Activated T-helper 1 cell treated with anti-CD3 and anti-CD28 coated beads, Interleukin-2, amount 50 U/mL, for 16 hours (primary cell): ENCODE results near the gene STRAP.

Experiments used
- DNase-seq, 2 donors: peaks; one replicate each; pipeline ENCODE4 v3.0.0-alpha.2; 2020; ENCODE audit warnings: low read depth in 1 of 2, low spot score in 1 of 2

The STRAP gene, protein sequence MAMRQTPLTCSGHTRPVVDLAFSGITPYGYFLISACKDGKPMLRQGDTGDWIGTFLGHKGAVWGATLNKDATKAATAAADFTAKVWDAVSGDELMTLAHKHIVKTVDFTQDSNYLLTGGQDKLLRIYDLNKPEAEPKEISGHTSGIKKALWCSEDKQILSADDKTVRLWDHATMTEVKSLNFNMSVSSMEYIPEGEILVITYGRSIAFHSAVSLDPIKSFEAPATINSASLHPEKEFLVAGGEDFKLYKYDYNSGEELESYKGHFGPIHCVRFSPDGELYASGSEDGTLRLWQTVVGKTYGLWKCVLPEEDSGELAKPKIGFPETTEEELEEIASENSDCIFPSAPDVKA

DNA sequence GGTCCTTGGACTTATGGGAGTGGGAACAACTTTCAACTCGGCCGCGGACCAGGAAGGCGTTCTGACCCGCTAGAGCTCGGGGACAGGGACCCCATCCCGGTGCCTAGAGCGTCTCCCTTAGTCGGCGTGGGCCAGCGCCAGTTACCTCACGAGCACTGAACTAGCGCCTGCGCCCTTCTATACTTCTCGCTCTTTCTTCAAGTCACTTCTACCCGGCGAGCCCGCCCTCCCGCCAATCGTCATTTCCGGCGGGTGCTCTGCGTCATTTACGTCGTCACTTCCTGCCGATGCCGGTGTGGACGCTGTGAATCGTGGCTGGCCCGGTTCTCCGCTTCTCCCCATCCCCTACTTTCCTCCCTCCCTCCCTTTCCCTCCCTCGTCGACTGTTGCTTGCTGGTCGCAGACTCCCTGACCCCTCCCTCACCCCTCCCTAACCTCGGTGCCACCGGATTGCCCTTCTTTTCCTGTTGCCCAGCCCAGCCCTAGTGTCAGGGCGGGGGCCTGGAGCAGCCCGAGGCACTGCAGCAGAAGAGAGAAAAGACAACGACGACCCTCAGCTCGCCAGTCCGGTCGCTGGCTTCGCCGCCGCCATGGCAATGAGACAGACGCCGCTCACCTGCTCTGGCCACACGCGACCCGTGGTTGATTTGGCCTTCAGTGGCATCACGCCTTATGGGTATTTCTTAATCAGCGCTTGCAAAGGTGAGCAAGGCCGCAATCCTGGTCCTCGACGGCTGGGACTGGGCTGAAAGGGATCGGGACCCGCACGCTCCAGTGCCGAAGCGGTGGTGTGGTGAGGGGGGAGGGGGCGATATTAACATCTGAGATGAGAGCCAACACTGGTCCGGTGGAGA is at the start of gene STRAP:
TSS of gene STRAP (plus strand) at position 270 of the 854 bp plus-strand sequence. CDS start at position 591, 321 bp downstream.
- peak; percentile 90 to 93 for DNase-seq

DNA sequence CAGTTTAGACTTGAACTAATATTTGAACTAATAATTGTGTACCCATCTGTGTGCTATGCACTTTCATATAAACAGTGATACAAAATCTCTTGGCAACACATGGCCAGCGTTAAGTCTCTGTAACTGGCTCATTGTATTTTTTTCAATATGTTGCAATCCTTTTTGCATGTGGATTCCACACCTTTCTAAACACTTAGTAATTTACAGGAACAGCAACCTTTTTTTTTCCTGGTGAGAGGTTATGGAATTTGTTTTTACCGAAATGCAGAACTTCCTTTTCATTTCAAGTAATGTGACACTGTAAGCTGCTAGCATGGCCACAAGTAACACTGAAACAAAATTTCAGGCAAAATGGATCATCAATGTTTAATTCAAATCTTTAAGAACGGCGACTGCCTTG is 47.6 kb upstream of the STRAP start:
- DNase-seq: no peak

DNA sequence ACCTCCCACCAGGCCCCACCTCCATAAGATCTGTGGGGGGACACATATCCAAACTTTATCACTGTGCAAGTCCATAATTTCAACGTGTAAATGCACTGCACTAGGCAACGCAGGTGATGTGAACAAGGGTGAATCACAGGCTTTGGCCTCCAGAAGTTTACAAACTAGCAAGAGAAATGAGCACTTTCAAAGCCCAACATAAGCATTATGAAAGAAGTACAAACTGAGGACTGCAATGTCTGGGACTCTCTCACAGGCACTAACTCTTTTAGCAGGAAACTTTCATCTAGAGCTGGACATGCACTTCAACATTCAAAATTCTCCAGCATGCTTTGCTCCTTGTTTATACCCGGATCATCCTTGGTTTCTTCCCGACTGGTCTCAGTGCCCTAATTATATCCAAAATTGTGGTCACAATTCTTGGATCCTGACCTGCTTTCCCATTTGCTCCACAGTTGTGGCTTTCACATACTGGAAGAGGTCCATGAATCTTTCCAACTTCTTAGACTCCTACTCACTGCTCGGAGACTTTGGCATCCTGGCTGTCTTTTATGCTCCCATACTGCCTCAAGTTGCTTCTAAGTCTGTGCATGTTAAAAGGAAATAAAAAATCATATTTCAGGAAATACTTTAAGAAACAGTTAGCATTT is 44.9 kb upstream of the STRAP start:
- no peak for DNase-seq

DNA sequence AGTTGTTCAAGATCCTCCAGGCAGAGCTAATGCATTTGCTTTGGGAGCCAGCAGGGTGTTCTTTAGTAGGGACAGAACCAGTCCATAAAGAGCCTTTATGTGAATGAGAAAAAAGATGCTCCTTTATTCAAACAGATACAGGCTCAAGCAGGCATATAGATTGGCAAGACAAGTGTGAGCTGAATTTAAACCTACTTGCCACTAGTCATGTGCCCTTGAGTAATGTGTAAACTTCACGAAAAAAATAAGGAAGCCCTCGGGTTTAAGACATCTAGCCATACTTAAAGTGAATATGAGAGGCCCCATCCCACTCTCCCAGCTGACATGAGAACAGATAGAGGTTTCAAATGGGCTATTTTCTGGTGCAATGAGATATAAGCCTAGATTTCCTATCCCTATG is 43.1 kb upstream of the STRAP start:
- DNase-seq: no peak

DNA sequence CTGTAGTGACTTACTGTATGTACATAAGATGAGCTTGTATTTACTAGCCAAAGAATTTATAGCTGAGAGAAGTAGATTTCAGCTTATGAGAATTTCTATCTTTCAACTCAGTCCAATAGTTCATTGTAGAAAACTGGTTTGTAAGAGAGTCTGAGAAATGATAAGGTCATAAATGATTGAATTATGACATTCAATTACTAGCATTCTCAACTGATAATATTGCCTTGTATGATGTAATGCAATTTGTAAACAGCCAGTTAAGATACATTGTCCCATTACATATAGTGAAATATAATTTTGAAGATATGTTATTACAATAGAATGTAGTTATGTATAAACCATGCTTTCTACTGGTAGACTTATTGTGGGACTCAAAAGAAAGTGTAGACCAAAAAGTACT is 42.5 kb upstream of the STRAP start:
- DNase-seq: no peak

DNA sequence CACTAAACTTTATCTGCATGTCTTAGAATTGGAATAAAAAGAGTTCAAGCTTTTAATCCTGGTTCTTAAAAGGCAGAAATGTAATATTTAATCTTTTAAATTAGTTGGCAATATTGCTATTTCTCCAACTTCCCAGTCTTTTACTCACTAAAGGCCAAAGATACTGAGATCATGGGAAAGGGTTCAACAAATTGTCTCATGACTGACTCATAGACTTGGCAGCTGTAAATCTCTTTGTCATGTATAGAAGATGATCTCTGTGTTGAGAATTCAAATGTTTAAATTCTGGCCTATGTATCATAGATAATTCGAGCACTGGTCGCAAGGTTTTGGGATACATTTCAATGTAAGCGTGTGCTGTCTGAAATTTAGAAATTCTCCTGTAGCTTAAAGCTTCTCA is 40.1 kb upstream of the STRAP start:
- DNase-seq: no peak

DNA sequence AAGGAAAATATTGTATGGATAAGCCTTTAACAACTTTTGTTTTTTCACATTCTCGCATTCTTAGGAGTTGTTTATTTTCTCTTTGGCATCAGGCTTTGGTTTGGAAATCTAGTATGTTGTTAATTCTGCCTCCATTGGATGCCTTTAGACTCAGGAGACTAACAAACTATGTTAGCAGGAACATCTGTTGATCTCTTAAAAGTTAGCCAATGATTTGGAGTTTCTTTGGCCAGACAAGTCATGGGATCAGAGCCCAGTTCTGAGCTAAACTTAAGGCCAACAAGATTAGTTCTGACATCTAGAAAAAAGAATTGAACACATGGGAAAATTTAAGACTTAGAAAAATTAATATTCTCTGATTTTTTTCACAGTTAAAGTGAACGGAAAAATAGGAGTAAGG is 35.3 kb upstream of the STRAP start:
- no peak for DNase-seq

DNA sequence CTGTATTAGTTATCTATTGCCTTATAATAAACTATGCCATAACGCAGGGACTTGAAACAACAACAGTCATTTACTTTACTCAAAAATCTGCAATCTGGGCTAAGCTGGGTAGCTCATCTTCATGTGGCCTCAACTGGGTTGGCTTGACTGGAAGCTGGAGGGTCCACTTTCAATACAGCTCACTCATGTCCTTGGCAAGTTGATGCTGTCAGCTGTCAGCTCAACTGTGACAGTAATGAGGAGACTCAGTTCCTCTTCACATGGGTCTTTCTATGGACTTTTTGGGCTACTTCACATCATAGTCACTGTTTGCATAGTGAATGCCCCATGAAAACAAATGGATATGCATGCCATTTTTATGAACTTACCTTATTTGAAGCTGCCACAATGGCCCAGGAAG is 33.6 kb upstream of the STRAP start:
- no peak for DNase-seq

DNA sequence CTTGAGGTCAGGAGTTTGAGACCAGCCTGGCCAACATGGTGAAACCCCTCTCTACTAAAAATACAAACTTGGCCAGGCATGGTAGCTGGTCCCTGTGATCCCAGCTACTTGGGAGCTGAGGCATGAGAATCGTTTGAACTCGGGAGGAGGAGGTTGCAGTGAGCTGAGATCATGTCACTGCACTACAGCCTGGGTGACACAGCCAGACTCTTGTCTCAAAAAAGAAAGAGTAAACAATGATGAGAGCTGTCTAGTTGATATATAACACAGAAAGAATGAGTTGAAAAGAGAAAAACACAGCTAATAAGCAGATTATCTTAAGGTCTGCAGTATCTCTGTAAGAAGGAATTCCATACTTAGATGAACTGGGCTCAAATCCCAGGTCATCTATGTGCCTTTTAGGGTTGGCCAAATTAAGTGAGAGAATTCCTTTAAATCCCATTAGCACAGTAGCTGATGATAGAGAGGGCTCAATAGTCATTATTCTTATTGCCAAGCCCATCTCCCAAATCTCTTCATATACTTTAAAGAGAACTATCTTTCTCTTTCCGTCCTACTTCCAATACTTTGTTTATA is 31.1 kb upstream of the STRAP start:
- DNase-seq: no peak

DNA sequence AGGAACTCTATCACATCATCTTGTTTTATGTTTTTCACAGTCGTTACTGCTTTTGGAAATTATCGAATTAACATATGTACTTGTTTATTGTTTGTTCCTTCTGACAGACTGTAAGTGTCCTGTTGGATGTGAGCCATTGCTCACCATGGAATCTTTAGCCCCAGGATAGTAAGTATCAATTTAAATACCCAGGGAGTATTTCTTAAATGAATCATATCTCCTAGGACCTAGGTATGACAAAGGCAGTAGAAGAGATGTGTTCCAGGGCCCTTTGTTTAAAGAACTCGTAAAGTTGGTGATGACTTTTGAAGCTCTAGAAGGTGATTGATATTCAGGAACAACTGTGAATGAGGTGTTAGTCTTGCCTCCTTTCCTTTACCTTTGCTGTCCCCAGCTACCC is 30.3 kb upstream of the STRAP start:
- no peak for DNase-seq

DNA sequence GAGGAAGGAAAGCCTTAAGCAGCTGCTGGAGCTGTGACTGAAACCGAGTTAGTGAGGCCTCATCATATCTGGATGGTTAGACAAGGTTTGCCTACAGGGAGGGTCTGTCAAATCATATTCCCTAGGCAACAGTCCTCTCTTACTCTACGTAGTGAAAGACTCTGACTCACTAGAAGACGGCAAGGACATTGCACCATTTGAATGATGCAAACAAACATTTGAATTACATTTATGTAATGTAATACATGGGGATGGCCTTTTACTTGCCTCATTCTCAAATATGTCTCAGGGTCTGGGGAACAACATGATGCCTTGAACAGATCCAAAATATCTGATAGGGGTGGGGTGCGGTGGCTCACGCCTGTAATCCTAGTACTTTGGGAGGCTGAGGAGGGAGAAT is 29.8 kb upstream of the STRAP start:
- no peak for DNase-seq

DNA sequence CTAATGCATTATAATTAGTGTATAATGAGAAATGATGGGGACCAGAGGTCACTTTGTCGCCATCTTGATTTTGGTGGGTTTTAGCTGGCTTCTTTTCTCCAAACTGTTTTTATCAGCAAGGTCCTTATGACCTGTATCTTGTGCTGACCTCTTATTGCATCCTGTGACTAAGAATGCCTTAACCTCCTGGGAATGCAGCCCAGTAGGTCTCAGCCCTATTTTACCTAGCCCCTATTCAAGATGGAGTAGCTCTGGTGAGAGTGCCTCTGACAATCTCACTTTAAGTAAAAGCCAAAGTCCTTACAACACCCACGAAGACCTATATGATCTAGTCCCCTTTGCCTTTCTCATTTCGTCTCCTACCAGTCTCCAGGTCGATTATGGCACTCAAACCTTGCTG is 28.3 kb upstream of the STRAP start:
- DNase-seq: no peak

DNA sequence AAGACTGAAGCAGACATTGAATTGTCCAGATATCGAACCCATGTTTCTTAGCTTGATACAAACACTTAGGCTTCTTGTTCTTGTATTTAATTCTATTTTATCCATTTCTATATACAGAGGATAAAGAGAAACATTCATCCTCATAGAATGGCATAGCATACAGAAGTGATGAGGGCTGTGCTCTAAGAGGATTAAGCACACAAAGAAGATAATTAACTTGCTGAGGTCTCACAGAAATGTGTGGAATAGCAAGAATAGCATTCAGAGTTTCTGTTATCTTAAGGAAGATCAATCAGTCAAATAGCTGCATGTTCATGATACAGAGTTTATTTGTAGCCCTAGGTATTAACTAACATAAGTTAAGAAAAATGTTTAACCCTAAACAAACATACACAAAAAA is 27.3 kb upstream of the STRAP start:
- no peak for DNase-seq

DNA sequence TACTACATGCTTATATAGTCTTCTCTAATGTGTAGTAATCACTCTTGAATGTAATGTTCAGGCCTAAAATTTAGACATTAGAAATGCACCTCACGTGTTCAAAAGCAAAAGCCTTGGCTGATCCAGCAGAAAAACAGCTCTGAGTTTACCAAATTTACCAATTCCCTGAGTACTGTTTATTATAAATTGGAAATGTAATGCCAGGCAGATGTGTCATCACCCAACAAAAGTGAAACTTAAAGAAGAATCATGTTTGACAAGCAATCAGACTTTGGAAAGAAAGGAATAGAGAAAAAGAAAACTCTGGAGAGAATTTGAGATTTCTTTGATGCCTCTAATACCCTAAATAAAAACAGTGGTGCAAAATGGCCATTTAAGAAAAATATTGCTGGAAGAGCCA is 26.5 kb upstream of the STRAP start:
- no peak for DNase-seq

DNA sequence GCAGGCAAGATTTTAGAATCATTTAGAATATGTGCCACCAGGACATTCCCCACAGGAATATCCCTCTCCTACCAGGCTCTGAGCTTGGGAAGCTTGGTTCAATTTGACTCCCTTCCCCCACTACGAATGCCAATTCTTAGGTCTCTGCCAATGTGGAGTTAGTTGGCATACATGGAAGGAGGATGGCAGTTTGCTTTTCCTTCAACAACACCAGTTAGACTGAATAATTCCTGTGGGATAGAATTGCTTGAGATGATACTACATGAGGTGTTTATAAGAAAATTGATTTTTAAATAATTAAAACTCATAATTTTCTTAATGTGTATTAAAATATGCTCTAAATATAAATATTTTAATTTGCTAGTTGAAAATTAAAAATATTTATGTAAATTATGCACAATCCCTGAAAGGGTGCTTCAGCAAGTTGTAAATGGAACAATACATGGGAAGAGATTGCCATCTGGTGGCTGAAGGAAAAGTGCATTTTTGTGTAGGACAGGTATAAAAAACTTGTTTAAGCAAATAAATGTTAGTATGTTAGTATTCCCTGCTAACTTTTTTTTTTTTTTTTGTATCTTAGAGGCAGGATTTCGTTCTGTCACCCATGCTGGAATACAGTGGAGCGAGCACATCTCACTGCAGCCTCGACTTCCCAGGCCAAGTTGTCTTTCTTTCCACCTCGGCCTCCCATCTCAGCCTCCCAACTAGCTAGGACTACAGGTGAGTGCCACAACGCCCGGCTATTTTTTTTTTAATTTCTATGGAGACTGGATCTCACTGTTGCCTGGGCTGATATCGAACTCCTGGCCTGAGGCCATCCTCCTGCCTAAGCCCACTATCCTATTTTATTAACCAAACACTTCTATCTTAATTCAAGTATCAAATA is 25.8 kb upstream of the STRAP start:
- DNase-seq: no peak

DNA sequence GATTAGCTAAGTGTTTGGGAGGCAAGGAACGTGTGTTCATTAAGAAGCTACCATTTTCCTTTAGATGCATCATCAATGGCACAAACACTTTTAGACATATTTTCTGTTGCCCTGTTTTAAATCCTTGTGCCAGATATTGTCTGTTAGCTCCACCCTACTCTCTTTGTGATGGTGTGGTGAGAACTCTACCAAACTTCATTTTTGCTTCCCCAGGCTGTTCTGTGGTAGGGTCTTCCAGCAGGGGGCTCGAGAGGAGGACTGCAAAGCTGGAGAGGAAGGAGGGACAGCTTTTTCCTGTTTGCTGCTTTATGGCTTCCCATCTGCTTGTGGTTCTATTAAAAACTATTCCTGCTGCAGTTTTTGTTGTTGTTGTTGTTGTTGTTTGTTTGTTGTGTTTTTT is 23.8 kb upstream of the STRAP start:
- no peak for DNase-seq

DNA sequence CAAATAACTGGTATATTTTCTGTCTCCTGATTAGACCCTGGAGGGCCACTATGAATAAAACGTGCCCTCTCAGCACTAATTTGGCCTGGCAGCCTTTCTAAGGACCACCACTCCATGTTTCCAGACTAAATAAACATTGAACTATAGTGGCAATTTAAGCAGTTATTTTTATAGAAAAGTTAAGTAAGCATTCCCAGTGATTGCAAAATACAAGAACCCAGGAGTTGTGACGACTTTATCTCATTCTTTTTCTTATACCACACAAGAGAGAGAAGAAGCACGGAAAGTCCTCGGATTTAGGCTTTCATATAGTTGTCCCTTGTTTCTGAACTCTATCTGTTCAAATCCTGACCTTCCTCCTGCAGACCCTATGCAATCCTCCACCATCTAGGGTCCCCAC is 23.1 kb upstream of the STRAP start:
- no peak for DNase-seq

DNA sequence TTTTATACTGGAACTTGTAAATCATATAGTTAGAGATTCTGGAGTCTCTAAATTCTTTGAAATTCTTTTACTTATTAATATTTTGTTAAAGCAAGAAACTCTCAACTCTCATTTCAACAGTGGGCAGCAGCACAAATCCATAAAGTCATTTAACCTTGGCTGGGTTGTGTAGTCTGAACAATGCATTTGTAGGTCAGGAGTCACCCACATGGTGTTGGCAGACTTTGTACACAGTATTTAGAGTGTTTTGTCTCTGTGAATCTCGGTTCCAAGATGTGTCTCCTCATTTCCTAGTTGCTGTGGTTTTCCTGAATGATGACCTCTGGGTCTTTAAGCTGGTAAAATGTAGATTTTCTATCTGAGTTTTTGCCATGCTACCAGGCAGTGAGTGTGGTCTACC is 20.8 kb upstream of the STRAP start:
- DNase-seq: no peak

DNA sequence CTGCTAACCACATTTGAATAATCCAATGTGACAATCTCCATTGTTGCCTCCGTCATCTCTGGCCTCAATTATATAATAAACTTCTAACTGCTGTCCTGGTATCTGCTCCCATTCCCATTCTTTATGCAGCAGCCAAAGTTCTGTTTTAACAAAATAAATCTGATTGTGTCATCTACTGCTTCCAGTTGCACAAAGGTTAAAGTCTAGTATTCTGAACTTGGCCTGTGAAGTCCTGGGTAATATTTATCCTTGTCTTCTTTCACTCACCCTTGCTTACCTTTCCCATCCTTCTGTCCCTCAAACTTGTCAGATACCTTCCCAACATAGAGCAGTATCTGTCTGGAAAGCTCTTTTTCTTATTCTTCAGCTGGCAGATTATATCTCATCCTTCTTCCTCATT is 19.3 kb upstream of the STRAP start:
- DNase-seq: no peak

DNA sequence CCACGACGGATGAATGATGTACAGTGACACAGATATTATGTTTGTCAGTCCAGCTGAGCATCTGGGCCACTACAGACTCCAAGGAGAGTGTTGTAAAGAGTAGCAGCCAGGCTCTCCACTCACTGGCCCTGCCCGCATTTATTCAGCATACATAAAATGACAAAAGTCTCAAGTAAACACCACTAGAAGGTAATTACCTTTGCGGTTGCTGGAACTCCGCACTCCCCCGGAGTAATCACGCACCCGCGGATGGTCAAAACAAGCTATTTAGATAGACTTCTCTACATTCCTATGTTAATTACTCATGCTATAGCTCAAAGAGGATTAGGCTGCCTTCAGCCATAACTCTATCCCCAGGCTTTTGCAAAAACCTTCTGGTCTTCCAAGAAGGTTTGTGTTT is 18.8 kb upstream of the STRAP start:
- no peak for DNase-seq

DNA sequence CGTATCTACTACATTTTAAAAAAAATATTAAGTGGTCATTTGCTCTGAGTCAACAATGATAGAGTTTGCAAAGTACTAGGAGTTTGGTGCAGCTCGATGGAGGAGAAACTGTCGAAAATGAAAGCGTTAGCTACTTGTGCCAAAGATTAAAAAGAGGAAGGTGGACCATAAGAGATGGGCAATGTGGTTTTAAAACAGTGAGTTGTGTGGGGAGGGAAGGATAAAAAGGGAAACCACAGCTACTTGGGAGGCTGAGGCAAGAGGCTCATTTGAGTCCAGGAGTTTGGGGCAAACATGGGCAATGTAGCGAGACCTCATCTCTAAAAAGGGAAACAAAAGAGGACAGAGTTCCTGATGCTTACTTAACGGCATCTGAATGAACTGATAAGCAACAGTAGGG is 18.2 kb upstream of the STRAP start:
- no peak for DNase-seq
